HCT116 (cell line): ENCODE results near the gene PUM1.

ENCODE experiments used
- EGR1 ChIP-seq: IDR thresholded peaks from 2 replicates; pipeline ENCODE4 v1.6.1; 2012; ENCODE audit warnings: low read depth
- ELF1 ChIP-seq: IDR thresholded peaks from 2 replicates; pipeline ENCODE4 v1.6.1; 2012; ENCODE audit warnings: low read depth, borderline replicate concordance
- EZH2 ChIP-seq: fragments of 200-600 bp; sonication (generic); IDR thresholded peaks from 2 replicates; pipeline ENCODE4 v1.6.1; 2017; ENCODE audit warnings: antibody characterized with exemption, mixed run types
- MAX ChIP-seq: IDR thresholded peaks from 2 replicates; pipeline ENCODE4 v1.6.1; 2012
- POLR2A ChIP-seq: IDR thresholded peaks from 2 replicates; pipeline ENCODE4 v1.7.0; 2011; ENCODE audit warnings: borderline replicate concordance; ENCODE audit not compliant: insufficient read depth, insufficient read length; ENCODE audit errors: extremely low read depth
- POLR2AphosphoS5 ChIP-seq: IDR thresholded peaks from 2 replicates; pipeline ENCODE4 v1.6.1; 2011; ENCODE audit warnings: mild to moderate bottlenecking, low read depth, low read length, moderate library complexity
- SP1 ChIP-seq: IDR thresholded peaks from 2 replicates; pipeline ENCODE4 v1.6.1; 2012; ENCODE audit warnings: low read depth
- SRF ChIP-seq: IDR thresholded peaks from 2 replicates; pipeline ENCODE4 v1.6.1; 2012; ENCODE audit warnings: low read depth
- YY1 ChIP-seq: IDR thresholded peaks from 2 replicates; pipeline ENCODE4 v1.6.1; 2011; ENCODE audit warnings: low read length, low read depth, moderate library complexity, mild to moderate bottlenecking; ENCODE audit not compliant: insufficient replicate concordance; ENCODE audit errors: extremely low read depth
- TF ChIP-seq, protein P1 (sequence below), 3 experiments: fragments of 200-600 bp in 1 of 3; sonication (generic) in 1 of 3; IDR thresholded peaks in 2 of 3; conservative IDR thresholded peaks in 1 of 3; 2 replicates each; pipeline ENCODE4 v1.5.1; 2012 to 2017; ENCODE audit warnings: low read depth in 2 of 3, low read length in 2 of 3, antibody characterized with exemption in 1 of 3, borderline replicate concordance in 1 of 3, control low read depth in 1 of 3, mild to moderate bottlenecking in 1 of 3, mixed read lengths in 1 of 3, mixed run types in 1 of 3, moderate library complexity in 1 of 3; ENCODE audit not compliant: insufficient read depth in 1 of 3

- TF ChIP-seq, protein P1, sequence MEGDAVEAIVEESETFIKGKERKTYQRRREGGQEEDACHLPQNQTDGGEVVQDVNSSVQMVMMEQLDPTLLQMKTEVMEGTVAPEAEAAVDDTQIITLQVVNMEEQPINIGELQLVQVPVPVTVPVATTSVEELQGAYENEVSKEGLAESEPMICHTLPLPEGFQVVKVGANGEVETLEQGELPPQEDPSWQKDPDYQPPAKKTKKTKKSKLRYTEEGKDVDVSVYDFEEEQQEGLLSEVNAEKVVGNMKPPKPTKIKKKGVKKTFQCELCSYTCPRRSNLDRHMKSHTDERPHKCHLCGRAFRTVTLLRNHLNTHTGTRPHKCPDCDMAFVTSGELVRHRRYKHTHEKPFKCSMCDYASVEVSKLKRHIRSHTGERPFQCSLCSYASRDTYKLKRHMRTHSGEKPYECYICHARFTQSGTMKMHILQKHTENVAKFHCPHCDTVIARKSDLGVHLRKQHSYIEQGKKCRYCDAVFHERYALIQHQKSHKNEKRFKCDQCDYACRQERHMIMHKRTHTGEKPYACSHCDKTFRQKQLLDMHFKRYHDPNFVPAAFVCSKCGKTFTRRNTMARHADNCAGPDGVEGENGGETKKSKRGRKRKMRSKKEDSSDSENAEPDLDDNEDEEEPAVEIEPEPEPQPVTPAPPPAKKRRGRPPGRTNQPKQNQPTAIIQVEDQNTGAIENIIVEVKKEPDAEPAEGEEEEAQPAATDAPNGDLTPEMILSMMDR (IDR thresholded peaks at IDR 0.05 in 2 of 3, conservative IDR thresholded peaks at IDR 0.05 in 1 of 3; ENCODE audit: borderline replicate concordance in 1 of 3, insufficient read depth in 1 of 3, low read depth in 2 of 3, low read length in 2 of 3), result no peak
- no peak for TF ChIP-seq EZH2
- TF ChIP-seq EGR1, result no peak
- TF ChIP-seq SRF, result no peak
- no peak for TF ChIP-seq POLR2A
- TF ChIP-seq SP1, result no peak
- TF ChIP-seq YY1, result no peak
- TF ChIP-seq POLR2AphosphoS5, result no peak
- TF ChIP-seq MAX, result no peak
- TF ChIP-seq ELF1, result no peak
Measured at GRCh38 chr1:30974536-30974935, 91.0 kb downstream of the PUM1 start.
